Stimulated activated CD4-positive, alpha-beta T cell treated with anti-CD3 and anti-CD28 coated beads, Interleukin-4, amount 100 ng/mL, for 4 hours (primary cell): ENCODE measurements around the gene UBL7.
"Not testable (repeated sequence)": the region's sequence is repeated elsewhere in the genome, so short reads cannot be mapped to it uniquely, and the experiment has no call there.

Experiments
- DNase-seq, 2 experiments: peaks; one replicate each; pipeline ENCODE4 v3.0.0-alpha.2; 2020

Gene UBL7, protein sequence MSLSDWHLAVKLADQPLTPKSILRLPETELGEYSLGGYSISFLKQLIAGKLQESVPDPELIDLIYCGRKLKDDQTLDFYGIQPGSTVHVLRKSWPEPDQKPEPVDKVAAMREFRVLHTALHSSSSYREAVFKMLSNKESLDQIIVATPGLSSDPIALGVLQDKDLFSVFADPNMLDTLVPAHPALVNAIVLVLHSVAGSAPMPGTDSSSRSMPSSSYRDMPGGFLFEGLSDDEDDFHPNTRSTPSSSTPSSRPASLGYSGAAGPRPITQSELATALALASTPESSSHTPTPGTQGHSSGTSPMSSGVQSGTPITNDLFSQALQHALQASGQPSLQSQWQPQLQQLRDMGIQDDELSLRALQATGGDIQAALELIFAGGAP

DNA sequence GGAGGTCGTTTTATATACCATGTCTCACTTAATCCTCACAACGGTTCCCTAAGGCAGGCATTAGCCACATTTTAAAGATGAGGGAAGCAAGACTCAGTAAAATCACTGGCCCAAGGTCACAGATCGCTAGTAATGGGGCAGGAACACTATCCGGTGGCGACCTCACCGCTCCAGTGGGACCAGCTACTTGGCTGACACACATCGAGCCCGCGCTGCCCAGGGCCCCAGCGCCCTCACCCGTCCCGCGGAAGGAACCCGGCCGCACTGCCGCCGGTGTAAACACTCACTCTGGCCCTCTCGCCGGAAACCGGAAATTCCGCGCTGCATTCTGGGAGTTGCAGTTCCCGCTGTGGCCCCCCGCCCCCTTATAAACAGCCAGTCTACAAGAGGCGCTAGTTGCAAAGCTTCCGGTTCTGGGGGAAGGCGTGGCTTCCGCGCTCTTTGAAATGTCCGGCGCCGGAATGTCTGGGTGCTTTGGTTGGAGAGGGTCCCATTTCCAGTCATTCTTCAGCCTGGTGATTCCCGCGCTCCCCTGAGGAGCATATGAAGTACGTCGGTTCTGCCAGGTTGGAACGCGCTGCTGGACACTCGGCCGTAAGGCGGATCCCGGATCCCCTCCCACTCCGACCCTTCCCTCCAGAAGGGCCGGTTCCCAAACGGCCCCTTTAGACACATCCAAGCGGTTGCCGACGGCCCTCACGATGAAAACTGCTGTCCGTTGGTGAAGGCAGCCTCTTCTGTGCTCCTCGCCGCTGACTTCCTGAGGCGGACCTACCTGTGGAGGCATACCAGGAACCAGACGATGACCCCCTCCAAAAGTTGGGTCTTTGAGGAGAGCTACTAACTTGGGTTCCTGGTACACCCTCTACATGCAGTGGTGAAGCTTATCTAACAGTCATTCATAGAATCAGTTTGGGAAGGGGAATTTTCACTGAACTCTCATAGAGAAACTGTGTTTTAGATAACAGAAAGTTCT is at the start of gene UBL7:
Gene UBL7 (minus strand): TSS at position 290 of the 976 bp plus-strand sequence. CDS start 2,293 bp downstream, outside the sequence.
- DNase-seq: peak; percentile 94

DNA sequence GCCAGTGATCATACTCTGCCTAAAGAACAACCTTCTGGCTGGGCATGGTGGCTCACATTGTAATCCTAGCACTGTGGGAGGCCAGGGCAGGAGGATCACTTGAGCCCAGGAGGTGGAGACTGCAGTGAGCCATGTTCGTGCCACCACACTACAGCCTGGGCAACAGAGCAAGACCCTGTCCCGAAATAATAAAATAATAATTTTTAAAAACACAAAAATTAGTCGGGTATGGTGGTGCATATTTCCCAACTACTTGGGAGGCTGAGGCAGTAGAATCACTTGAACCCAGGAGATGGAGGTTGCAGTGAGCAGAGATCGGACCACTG is 45.5 kb upstream of the UBL7 start:
- DNase-seq: no peak

DNA sequence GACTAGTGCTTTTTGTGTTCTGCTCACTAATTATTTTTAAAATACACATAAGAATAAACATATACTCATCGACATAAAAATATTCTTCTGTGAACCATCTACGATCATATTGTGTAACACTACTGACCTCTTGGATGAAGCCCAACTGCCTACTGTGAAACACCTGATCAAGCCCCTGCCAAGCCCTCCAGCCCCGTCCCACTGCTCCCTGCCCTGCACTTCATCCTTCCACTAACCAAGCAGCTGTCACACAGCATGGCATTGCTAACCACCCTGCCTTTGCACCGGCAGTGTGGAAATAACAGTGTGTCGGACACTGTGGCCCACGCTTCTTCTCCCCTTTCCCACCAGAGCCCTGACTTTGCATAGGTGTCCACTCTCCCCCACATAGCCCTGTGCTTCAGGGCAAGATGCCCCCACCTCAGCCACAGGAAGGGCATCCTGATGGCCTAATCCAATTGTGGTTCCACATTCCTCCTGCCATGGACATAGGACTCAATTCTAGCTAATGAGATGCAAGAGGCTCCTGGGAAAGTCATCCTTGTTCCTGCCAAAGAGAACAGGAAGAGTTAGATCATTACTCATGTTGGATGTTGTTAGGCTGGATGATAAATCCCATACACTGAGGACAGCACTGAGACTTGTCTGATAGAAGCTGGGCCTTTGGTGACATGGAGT is 45.0 kb upstream of the UBL7 start:
- DNase-seq: no peak

DNA sequence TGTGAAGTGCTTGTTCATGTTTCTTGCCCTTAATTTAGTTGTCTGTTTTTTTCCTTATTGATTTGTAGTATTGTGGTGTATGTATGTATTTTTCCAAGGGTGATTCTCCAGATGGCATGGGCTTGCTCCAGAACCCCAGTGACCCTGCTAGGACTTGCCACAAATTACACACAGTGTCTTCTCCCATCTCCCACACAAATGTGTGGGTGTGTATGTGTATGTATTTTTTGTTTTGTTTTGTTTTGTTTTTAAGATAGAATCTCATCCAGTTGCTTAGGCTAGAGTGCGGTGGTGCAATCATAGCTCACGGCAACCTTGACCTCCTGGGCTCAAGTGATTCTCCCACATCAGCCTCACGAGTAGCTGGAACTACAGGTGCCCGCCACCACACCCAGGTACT is 43.9 kb upstream of the UBL7 start:
- no peak for DNase-seq

DNA sequence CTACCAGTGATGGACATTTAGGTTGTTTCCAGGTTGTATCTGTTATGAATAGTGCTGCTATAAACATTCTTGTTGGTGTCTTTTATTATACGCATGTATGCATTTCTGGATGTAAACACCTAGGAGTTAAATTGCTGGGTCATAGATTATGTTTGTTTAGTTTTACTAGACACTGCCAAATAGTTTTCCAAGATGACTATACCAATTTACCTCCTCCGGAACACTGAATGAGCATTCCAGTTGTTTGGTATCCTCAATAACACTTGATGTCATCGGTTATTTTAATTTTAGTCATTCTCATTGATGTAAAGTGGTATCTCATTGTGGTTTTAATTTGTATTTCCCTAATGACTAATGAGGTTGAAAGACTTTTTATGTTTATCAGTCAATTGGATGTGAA is 43.5 kb upstream of the UBL7 start:
- no peak for DNase-seq

DNA sequence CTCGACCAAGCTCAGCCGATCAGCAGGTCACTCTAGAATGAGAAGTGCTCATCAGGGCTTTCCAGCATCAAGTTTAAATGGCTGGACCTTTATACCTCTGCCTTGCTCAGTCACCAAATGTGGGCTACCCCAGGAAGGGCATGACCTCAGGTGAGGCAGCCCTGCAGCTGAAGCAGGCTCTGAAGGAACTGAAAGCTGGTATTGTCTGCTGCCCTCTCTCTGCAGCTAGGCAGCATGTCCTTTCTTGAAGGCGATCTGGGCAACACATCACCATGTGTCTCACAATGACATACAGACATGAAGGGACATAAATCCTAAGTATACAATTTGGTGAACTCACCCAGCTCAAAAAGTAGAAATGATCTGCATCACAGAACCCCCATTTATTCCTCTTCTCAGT is 41.3 kb upstream of the UBL7 start:
- DNase-seq: no peak

DNA sequence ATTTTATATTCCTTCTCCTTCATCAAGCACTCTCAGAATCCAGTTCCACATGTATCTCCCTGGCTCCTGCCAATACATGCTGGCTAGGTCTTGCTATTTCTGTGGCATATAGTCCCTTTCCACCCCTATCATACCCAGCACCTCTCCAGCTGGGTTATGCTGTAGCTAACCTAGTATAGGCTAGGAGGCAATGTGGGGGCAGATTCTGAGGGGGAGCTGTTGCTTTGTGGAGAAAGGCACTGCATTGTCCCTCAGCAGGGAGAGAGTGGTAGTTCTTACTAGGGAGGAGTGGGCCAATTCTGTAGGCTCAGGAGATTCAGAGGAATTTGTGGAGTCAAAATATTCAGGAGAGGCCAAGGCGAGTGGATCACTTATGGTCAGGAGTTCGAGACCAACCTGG is 39.4 kb upstream of the UBL7 start:
- DNase-seq: no peak

DNA sequence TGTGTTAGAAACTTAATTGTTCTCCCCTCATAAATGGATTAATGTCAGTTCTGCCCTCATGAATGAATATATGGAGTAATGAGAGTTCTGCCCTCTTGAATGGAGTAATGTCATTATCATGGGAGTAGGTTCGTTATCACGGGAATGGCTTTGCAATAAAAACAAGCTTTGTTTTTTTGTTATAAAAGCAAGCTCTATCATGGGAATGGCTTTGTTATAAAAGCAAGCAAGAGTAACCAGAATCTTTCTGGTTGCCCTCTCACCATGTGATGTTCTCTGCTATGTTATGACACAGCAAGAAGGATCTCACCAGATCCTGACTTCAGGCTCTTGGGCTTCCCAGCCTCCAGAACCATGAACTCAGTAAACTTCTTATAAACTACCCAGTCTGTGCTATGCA is 38.4 kb upstream of the UBL7 start:
- no peak for DNase-seq

DNA sequence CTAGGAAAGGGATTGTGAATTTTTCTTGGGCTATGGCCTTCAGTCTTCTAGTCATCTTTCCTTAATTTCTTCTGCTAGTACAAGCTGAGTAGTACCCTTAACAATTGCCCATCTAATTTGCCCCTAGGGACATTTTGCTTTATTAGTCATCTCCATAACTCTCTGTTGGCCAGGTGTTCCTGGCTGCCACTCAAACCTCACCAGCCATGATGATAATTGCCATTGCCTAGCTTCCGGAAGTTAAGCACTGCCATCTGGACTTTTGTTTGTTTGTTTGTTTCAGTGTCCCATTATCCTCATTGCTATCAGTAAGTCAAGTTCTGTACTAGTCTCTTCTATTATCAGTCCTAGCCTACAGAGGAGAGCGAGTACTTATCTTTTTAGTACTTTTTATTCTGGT is 36.6 kb upstream of the UBL7 start:
- no peak for DNase-seq

DNA sequence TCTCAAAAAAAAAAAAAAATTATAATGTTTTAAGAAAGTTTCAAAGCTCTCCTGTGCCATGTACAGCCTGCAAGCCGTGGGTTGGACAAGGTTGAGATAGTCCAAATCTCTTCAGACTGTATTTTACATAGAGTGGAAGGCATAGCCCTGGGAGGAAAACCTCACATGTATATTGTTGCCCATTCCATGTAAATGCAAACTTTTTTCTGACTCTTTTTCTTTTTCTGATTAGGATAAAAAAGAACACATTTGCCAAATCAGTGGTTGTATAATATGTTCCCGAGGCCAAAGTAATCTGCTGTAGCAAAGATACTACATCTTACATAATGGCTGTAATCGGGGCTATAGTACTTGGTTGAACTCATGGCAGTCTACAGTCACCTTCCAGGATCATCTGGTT is 35.7 kb upstream of the UBL7 start:
- DNase-seq: no peak

DNA sequence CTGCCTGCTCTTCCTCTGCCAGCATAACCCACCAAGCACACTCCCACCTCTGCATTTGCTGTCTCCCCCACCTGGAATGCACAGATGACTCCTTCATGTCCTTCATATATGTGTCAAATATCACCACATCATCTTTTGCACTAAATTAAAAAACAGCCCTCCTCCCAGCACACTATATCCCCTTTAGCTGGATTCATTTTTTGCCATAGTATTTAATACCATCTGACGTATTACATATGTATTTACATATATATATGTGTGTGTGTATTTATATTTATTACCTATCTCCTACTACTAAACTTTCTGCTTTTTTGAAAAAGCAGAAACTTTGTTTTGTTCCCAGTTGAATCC is 29.4 kb upstream of the UBL7 start:
- DNase-seq: no peak

DNA sequence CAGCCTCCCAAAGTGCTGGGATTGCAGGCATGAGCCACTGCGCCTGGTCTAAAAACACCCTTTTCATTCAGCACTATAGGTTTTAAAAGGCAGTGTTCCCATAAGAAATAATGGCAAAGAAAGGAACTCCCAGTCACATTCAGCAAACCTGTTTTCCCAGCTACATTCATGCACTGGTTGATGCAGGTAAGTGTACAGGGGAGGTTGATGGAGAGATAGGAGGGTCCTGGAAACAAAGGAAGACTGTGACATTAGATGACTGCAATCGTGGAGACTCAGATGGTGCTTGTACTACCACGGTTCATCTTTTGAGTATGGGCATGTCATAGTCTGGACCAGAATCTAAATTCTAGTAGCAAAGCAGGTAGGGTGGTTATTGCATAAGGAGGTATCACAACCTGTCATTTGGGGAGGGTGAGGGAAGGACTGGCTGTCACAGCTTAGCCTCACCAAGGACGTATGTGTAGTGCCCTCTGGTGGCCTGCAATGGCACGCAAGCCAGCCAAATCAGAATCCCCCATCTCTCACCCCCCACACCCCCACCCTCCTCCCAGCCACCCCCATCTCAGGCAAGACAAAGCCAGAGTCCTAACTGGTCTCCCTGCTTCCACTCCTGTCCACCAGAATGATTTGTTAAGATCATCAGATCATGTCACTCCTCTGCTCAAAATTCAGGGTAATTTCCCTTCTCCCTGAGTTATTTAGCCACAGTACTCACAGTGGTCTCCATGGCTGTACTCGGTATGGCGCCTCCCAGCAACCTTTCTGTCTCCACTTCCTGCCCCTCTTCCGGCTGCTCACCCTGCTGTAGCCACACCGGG is 28.8 kb upstream of the UBL7 start:
- peak; percentile 66 to 70 for DNase-seq

DNA sequence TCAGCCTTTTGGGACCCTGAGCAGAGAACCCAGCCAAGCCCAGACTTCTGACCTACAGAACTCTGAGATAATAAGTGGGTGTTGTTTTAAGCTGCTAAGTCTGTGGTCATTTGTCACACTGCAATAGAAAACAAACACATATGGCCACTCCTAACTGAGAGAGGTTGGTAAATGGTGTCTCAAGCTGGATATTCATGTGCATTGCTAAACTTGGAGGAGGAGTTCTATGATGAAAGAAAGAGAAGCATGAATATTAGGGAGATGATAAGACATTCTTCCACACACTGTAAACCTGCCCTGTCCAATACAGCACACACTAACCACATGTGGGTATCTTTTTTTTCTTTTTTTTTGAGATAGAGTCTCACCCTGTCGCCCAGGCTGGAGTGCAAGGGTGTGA is 27.8 kb upstream of the UBL7 start:
- no peak for DNase-seq

DNA sequence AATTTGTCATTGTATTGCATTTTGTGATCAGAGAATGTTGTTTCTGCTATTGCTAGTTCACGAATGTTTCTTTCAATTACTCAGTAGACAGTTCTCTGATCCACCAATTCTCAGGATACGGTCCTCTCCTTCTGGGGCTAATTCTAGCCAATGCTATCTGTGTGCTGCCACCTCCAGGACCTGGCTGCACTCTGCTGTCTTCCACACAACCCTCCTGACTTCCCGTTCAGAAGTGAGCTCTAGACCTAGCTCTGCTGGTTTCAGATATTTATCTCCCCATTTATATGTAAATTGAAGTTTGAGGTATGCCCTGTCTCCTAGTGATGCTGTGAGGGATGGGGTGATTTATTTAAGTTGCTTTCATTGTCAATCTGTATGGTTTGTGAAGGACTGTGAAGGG is 21.7 kb upstream of the UBL7 start:
- no peak for DNase-seq

DNA sequence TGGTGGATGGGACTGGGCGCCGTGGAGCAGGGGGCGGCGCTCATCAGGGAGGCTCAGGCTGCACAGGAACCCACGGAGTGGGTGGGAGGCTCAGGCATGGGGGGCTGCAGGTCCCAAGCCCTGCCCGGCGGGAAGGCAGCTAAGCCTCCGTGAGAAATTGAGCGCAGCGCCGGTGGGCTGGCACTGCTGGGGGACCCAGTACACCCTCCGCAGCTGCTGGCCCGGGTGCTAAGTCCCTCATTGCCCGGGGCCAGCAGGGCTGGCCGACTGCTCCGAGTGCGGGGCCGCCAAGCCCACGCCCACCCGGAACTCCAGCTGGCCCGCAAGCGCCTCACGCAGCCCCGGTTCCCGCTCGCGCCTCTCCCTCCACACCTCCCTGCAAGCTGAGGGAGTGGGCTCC is 19.4 kb upstream of the UBL7 start:
- DNase-seq: not testable (repeated sequence)

DNA sequence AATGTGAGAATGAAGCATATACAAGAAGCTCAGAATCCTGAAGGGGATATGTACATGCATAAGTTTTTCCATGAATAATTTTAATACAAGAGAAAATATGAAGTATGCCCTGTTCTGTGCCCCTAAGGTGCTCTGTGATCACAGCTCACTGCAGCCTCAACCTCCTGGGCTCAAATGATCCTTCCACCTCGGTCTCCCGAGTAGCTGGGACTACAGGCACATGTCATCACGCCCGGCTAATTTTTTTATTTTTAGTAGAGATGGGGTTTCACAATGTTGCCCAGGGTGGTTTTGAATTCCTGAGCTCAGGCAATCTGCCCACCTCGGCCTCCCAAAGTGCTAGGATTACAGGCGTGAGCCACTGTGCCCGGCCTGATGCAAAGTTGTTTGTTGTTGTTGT is 10.7 kb upstream of the UBL7 start:
- DNase-seq: not testable (repeated sequence)

DNA sequence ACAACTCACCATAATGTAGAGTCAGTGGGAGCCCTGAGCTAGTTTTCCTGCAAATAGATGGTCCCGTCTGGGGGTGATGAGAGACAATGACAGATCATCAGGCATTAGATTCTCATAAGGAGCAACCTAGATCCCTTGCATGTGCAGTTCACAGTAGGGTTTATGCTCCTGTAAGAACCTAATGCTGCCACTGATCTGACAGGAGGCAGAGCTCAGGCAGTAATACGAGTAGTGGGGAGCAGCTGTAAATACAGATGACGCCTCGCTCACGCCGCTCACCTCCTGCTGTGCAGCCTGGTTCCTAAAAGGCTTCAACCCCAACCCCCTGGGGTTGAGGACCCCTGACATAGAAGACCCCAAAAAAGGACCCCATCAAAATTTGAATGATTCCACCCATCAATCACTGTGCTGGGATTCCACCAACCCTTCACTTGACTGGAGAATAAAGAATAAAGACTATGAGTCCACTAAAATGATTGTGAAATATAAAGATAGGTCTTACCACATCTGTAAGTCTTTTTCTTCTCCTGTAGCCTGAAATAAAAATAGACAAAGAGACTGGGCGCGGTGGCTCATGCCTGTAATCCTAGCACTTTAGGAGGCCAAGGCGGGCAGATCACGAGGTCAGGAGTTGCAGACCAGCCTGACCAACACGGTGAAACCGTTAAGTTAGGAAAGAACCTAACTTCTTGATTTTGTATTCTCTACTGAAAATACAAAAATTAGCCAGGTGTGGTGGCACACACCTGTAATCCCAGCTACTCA is 9.9 kb upstream of the UBL7 start:
- DNase-seq: no peak

DNA sequence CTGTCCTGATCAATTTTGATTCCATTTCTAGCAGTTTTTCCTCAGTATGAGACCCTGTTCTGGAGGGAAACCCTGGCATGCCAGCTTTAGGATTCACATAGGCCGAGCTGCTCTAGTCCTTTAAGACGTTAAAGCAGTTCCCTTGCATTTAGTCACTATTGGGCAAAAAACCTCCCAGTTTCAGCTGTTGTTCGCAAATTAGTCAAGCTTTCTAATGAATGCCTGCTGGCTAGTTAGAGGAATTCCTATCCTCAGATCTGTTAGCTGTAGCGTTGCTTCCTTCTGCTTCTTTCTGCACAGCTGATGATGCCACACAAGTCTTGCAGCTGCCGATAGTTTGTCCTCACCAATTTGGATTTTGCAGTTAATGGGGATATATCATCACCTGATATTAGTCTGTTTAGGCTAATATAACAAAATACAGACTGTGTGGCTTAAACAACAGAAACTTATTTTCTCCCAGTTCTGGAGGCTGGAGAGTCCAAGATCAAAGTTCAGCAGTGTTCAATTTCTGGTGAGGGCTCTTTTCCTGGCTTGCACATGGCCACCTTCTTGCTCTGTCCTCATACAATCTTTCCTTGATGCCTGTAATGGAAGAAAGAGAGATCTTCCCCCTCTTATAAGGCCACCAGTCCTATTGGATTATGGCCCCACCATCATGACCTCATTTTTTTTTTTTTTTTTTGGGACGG is 7.5 kb upstream of the UBL7 start:
- DNase-seq: no peak

DNA sequence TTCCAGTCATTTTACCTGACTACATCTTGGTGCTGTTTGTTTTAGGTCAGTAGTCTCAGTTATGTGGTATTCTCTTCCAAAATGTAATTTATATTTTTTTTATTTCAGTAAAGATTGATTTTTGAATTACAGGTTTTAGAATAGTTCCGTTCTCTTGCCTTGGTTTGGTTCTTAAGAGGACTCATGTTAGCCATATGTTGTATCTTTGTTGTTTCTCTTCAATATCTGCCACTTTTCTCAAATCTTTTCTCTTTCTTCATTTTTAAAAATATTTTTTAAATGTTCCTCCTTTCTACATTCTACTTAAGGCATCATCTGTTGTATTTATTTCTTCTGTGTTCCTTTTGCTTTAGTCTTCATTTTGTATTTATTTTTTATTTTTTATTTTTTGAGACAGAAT is 5.6 kb upstream of the UBL7 start:
- DNase-seq: no peak

DNA sequence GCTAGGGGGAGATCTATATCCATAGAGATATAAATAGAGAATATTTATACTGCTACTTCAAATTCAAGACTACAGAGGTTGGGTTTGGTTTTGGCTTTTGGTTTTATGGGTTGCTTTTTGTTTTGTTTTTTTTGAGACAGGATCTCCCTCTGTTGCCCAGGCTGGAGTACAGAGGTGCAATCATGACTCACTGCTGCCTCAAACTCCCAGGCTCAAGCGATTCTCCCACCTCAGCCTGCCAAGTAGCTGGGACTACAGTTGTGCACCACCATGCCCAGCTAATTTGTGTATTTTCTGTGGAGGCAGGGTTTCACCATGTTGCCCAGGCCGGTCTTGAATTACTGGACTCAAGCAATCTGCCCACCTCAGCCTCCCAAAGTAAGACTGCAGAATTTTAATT is 3.9 kb upstream of the UBL7 start:
- DNase-seq: no peak

DNA sequence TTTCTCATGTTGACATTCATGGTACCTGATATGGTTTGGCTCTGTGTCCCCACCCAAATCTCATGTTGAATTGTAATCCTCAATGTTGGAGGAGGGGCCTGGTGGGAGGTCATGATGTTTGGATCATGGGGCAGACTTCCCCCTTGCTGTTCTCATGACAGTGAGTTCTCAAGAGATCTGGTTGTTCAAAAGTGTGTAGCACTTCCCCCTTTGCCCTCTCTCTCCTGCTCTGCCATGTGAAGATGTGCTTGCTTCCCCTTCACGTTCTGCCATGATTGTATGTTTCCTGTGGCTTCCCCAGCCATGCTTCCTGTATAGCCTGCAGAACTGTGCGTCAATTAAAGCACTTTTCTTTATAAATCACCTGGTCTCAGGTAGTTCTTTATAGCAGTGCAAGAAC is 3.3 kb upstream of the UBL7 start:
- no peak for DNase-seq
